ENCODE results near the gene CPA3. TPM values are rescaled to one million over a fixed set of nuclear protein-coding genes. Genes with fewer than 3 reads are reported as not detected.

CPA3 gene
- total RNA-seq, 1 experiment from 2014 or later = 0.08 TPM

DNA sequence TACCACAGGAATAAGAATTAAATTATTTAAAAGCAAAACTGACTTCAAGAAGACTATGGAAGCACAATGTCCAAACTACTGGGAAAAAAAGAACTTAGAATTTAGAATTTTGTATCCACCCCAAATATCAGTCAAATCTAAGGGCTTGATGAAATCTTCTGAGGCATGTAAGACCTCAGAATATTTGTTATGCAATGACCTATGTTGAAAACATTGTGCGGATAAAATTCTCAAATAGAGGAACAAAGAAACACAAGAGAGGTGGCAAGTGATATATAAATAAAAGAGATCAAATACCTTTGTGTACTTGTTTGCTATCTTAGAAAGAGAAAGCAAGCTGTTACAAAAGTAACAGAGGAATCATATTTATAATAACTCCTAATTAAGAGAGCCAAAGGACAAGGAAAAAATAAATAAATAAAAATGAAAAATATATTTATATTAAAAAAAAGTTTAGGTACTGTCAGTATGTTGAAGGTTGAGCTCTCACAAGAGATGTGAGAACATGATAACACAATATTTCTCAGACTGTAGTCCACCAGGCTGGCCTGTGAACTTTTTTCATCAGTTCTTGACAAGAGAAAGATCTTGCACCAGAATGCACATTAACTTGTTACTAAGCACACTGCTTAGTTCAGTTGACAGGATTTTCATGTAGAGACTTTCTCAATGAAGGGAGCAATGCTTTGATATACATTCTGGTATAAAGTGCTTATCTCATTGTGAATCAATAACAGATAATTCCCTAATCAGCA lies 50.0 kb downstream of the CPA3 start:
- Histone ChIP-seq H3K36me3 (no peaks in the 10 kb centered on the region), H3K4me1 (replicated peaks) (no peaks in the 10 kb centered on the region), H3K4me3 (no peak overlapping the region), H3K9me3 (replicated peaks) (no peaks in the 10 kb centered on the region), H3K27ac (no peak overlapping the region), H3K27me3 (replicated peaks) (no peaks in the 10 kb centered on the region)
- DNase-seq (ENCODE audit: low read depth in 1 of 2, low spot score in 2 of 2) = no peak

DNA sequence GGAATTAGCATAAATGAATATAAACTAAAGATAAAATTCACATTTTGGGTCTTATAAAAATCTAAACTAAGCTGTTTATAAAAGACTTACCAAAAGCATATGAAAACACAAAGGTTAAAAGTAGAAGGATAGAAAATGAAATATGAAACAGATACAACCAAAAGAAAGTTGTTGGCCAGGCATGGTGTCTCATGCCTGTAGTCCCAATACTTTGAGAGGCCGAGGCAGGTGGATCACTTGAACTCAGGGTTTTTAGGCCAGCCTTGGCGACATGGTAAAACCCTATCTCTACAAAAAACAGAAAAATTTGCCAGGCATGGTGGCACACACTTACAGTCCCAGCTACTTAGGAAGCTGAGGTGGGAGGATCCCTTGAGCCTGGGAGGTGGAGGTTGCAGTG lies 51.0 kb downstream of the CPA3 start:
- H3K4me3 ChIP-seq = no peak overlapping the region
- no peaks in the 10 kb centered on the region for H3K4me1 ChIP-seq (replicated peaks)
- H3K27me3 ChIP-seq (replicated peaks) = no peaks in the 10 kb centered on the region
- H3K36me3 ChIP-seq = no peaks in the 10 kb centered on the region
- H3K27ac ChIP-seq = no peak overlapping the region
- no peak for DNase-seq (ENCODE audit: low read depth in 1 of 2, low spot score in 2 of 2)
- H3K9me3 ChIP-seq (replicated peaks) = no peaks in the 10 kb centered on the region

DNA sequence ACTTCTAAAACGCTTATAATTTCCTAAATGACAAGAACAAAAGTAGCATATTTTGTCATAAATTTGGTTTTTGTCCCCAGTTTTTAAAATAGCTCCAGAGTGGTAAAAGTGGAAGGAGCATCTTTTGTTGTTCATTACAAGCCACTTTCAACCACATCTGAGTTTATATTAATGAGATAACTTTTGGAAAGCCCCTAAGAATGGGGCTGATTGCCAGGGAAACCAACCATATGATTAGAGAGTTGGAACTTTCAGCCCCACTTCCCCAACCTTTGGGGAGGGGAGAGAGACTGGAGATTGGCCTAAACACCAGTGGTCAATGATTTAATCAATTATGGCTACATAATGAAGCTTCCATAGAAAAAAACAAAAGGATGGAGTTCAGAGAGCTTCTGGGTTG lies 57.4 kb downstream of the CPA3 start:
- Histone ChIP-seq H3K36me3 (no peaks in the 10 kb centered on the region), H3K4me1 (replicated peaks) (peaks cover 13% of the 10 kb centered on the region), H3K27me3 (replicated peaks) (no peaks in the 10 kb centered on the region), H3K9me3 (replicated peaks) (no peaks in the 10 kb centered on the region), H3K4me3 (no peak overlapping the region), H3K27ac (no peak overlapping the region)
- no peak for DNase-seq (ENCODE audit: low read depth in 1 of 2, low spot score in 2 of 2)

DNA sequence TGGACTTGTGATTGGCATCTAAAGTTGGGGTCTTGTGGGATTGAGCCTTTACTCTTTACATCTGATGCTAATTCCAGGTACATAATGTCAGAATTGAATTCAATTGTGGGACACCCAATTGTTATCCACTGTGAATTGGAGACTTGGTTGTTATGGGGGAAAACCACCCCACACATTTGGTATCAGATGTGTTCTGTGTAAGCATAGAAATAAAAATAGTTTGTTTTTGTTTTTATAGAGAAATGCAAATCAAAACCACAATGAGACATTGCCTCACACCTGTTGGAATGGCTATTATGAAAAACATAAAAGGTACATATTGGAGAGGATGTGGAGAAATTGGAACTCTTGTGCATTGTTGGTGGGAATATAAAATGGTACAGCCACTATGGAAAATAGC lies 58.5 kb downstream of the CPA3 start:
- Histone ChIP-seq H3K27me3 (replicated peaks) (no peaks in the 10 kb centered on the region), H3K4me3 (no peak overlapping the region), H3K4me1 (replicated peaks) (peaks cover 13% of the 10 kb centered on the region), H3K9me3 (replicated peaks) (no peaks in the 10 kb centered on the region), H3K27ac (no peak overlapping the region), H3K36me3 (no peaks in the 10 kb centered on the region)
- no peak for DNase-seq (ENCODE audit: low read depth in 1 of 2, low spot score in 2 of 2)

DNA sequence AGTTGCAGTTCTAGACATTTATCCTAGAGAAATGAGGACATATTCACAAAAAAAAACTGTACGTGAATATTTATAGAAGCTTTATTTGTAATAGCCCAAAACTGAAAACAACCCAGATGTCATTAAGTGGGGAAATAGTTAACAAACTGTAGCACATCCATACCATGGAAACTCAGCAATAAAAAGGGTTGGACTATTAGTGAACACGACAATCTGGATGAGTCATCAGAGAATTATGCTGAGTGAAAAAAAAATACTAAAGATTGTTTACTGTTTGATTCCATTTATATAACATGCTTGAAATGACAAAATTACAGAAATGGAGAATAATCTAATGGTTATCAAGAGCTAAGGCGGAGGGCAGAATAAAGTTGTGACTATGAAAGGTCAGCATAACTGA lies 59.5 kb downstream of the CPA3 start:
- Histone ChIP-seq H3K27ac (peak overlapping the region; percentile 19; the same call in 1 of the 2 replicates), H3K36me3 (no peaks in the 10 kb centered on the region), H3K27me3 (replicated peaks) (no peaks in the 10 kb centered on the region), H3K9me3 (replicated peaks) (no peaks in the 10 kb centered on the region), H3K4me1 (replicated peaks) (peaks cover 13% of the 10 kb centered on the region), H3K4me3 (no peak overlapping the region)
- peak in 1 of 2 experiments; percentile 49 for DNase-seq (ENCODE audit: low read depth in 1 of 2, low spot score in 2 of 2)

DNA sequence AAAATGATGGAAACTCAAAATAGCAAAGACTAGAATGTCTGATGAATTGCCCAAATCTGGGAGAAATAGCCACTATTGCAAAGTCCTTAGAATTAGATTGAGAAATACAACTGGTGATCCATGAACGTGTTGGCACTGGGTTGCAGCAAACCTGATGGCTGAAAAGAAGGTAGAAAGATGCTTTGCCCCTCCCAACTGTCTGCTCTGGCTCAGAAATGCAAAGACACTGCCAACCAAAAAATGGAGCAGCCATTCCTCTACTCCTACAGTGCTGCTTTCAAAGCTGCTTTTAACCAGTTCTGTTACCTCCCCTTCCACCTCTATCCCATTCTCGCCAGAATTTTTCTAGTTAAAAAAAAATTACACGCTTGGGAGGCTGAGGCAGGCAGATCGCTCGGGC lies 60.7 kb downstream of the CPA3 start:
- H3K27me3 ChIP-seq (replicated peaks) = no peaks in the 10 kb centered on the region
- no peak overlapping the region for H3K4me3 ChIP-seq
- DNase-seq (ENCODE audit: low read depth in 1 of 2, low spot score in 2 of 2) = no peak
- peaks cover 17% of the 10 kb centered on the region for H3K4me1 ChIP-seq (replicated peaks)
- H3K36me3 ChIP-seq = no peaks in the 10 kb centered on the region
- no peaks in the 10 kb centered on the region for H3K9me3 ChIP-seq (replicated peaks)
- no peak overlapping the region for H3K27ac ChIP-seq

DNA sequence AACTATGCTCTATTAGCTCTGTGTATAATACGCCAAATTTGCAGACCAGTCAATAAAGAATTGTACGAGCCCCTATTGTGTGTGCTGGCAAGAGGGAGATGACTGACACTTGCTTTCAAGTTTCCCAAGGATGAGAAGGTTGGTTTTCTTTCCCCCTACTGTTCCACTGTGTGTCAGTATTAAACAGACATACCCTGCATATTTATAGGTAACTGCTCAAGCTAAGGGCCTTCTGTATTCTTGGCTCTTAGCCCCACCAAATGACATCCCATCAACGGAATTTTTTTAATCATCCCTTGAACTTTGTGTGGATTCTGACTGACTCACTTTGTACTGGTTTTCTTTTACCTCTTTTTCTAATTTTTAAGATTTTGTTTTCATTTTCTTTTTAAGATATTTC lies 65.7 kb downstream of the CPA3 start:
- no peak overlapping the region for H3K27ac ChIP-seq
- no peaks in the 10 kb centered on the region for H3K36me3 ChIP-seq
- H3K9me3 ChIP-seq (replicated peaks) = no peaks in the 10 kb centered on the region
- H3K4me3 ChIP-seq = no peak overlapping the region
- H3K27me3 ChIP-seq (replicated peaks) = no peaks in the 10 kb centered on the region
- DNase-seq (ENCODE audit: low read depth in 1 of 2, low spot score in 2 of 2) = peak in 1 of 2 experiments; percentile 30
- 0 out of 2 replicates have a peak, but pooled peaks cover 4% of the 10 kb centered on the region for H3K4me1 ChIP-seq (replicated peaks)

DNA sequence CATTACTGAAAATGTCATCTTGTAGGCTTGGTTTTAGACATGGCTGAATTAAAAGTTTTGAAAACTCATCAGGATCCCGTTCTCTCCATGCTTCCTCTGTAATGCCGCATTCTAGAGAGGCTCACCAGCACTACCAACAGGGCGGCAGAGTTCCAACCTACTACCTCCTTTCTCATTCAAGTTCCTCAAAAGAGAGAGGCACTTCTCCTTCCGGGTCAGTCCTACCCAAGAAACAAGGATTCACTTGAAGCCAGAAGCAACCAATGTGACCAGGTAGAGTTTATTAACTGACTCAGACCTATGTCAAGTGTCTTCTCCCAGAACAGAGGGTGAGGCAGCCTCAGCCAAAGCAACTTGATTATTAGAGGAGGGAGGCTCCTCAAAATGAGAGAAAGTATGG lies 66.5 kb downstream of the CPA3 start:
- Histone ChIP-seq H3K9me3 (replicated peaks) (no peaks in the 10 kb centered on the region), H3K27me3 (replicated peaks) (no peaks in the 10 kb centered on the region), H3K4me3 (no peak overlapping the region), H3K4me1 (replicated peaks) (0 out of 2 replicates have a peak, but pooled peaks cover 4% of the 10 kb centered on the region), H3K36me3 (no peaks in the 10 kb centered on the region), H3K27ac (no peak overlapping the region)
- DNase-seq (ENCODE audit: low read depth in 1 of 2, low spot score in 2 of 2) = no peak

DNA sequence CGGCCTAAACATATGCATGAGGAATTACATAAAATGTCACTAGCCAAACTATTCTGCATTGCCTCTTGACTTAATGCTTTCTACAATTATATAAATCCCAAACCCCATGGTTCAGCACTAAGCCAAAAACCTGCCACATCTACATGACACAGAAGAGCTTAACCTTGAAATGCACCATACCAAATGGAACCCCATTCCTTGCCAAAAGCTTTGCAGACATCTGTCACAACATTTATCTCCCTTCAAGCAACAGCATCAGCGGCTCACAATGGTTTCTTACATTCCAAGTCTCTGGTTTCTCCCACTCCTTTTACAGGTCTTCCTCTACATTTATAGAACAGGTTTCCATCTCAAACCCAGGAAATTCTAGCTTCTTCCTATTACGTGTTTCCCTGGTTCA lies 67.9 kb downstream of the CPA3 start:
- Histone ChIP-seq H3K4me1 (replicated peaks) (peaks cover 16% of the 10 kb centered on the region), H3K4me3 (no peak overlapping the region), H3K36me3 (no peaks in the 10 kb centered on the region), H3K9me3 (replicated peaks) (no peaks in the 10 kb centered on the region), H3K27ac (no peak overlapping the region), H3K27me3 (replicated peaks) (no peaks in the 10 kb centered on the region)
- DNase-seq (ENCODE audit: low read depth in 1 of 2, low spot score in 2 of 2) = no peak

DNA sequence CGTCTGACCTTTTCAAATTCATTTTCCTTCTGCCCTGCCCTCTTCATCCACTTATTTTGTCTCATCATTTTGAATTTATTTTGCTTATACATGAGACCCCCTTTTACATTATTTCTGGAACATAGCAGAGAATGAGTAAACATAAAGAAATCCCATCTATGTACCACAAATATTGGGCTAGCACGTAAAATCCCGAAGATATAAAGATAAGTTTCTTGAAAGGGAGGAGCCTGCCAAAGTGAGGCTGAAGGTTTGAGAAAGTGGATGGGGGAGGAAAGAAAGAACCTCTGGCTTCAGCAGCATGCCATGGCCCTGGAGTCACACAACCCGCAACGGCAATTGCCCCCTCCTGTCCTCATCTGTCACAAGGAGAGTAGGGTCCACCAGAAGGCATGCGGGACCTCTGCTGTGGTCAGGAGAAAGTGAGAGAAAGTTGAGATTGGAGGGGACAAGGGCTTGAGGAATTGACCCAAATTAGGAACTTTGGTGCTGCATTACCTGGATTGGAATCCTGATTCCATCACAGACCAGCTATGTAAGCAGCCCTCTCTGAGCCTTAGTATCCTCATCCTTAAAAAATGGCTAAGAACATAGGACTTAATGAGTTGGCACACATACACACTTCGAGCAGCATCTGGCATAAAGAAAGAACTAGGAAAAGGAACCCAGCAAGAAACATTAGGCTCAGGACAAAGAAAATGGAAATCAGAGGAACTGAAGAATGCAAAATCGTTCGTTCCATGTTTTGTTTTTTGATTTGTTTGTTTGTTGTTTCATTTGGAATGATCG lies 72.6 kb downstream of the CPA3 start:
- H3K27ac ChIP-seq = peak overlapping the region; percentile 30
- no peaks in the 10 kb centered on the region for H3K27me3 ChIP-seq (replicated peaks)
- H3K36me3 ChIP-seq = no peaks in the 10 kb centered on the region
- peaks cover 17% of the 10 kb centered on the region for H3K4me1 ChIP-seq (replicated peaks)
- DNase-seq (ENCODE audit: low read depth in 1 of 2, low spot score in 2 of 2) = peak; percentile 57 to 62
- H3K9me3 ChIP-seq (replicated peaks) = no peaks in the 10 kb centered on the region
- H3K4me3 ChIP-seq = no peak overlapping the region

DNA sequence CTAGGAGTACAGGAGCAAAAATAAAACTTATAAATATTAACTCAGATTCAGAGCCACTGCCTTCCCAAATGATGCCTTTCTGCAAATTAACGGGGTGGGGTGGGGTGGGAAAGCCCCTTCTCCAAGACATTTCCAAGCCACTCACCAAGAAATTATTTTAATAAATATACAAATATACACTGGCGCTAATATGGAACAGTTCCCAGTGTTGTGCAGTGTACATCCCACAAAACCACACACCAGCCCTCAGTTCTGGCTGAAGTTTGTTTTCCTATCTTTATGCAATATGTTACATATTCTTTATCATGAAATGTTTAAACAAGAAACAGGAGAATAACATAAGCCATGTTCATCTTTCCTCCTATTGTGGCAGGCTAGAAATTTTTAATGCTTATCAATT lies 73.2 kb downstream of the CPA3 start:
- no peak for DNase-seq (ENCODE audit: low read depth in 1 of 2, low spot score in 2 of 2)
- Histone ChIP-seq H3K27me3 (replicated peaks) (no peaks in the 10 kb centered on the region), H3K27ac (no peak overlapping the region), H3K9me3 (replicated peaks) (no peaks in the 10 kb centered on the region), H3K4me3 (no peak overlapping the region), H3K36me3 (no peaks in the 10 kb centered on the region), H3K4me1 (replicated peaks) (peaks cover 23% of the 10 kb centered on the region)

DNA sequence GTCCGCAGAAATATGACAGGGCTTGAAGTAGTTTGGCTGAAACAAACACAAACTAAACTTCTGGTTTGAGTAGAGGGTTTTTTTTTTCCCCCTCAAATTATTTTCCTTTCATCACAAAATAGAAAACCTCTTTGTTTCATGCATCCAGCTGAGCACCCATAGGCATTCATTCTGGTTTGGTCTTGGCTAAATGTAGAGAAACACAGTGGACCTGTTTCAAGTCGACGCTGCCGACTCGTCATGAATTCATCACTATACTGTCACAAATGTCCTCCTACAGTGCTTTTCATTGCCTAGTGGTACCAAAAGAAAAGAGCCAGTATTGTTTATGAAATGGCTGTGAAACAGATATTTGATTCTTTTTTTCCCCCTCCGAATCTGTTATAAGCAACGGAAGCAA lies 73.8 kb downstream of the CPA3 start:
- no peaks in the 10 kb centered on the region for H3K27me3 ChIP-seq (replicated peaks)
- peaks cover 27% of the 10 kb centered on the region for H3K4me1 ChIP-seq (replicated peaks)
- no peak for DNase-seq (ENCODE audit: low read depth in 1 of 2, low spot score in 2 of 2)
- no peak overlapping the region for H3K27ac ChIP-seq
- no peaks in the 10 kb centered on the region for H3K36me3 ChIP-seq
- H3K4me3 ChIP-seq = no peak overlapping the region
- no peaks in the 10 kb centered on the region for H3K9me3 ChIP-seq (replicated peaks)

DNA sequence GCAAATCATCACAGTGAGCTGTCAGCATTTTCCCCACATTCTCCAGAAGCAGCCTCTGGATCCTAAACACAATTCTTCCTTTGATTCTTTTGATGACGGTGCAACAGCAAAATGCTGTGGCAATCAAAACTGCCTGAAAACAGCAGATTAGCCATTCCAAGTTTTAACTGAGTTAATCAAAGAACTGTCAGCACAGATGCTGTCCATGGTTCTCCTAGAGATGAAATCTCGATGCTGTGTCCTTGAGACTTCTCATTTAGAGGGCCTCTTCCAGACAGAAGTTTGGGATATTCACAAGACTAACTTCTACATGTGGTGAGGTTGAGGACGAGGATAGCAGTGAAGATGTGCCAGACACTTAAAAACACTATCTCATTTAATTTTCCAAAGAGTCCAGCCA lies 75.9 kb downstream of the CPA3 start:
- H3K36me3 ChIP-seq = no peaks in the 10 kb centered on the region
- H3K27ac ChIP-seq = no peak overlapping the region
- no peak for DNase-seq (ENCODE audit: low read depth in 1 of 2, low spot score in 2 of 2)
- no peaks in the 10 kb centered on the region for H3K27me3 ChIP-seq (replicated peaks)
- no peaks in the 10 kb centered on the region for H3K9me3 ChIP-seq (replicated peaks)
- no peak overlapping the region for H3K4me3 ChIP-seq
- peaks cover 27% of the 10 kb centered on the region for H3K4me1 ChIP-seq (replicated peaks)

DNA sequence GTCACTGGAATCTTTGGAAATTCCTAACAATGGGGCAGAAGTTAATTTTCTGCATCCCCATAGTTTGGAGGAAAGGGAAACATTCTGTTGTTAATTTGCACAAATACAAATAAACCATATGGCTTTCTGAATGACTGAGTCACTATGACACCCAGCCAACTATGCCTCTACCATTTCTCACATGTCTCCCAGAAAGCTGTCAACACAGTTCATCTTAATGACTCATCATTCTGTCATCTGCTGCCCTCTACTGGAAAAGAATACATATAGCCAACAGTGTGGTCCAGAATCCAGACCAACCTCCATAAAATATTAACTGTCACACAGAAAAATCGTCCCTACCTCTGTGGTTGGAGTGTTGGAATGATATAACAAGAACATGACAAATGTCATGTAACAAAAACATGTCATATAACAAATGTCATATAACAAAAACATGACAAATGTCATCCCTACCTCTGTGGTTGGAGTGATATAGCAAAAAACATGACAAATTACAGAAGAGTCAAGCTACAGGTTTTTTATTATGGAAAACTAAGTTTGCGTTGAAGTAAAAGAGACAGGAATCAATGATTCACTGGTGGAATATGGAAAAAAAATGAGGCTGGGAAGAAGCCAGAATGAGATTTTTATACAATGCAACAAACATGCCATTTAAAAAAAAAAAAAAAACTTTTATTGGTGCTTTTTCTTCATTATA lies 78.6 kb downstream of the CPA3 start:
- H3K36me3 ChIP-seq = no peaks in the 10 kb centered on the region
- H3K4me1 ChIP-seq (replicated peaks) = peaks cover 13% of the 10 kb centered on the region
- peak; percentile 74 to 89 for DNase-seq (ENCODE audit: low read depth in 1 of 2, low spot score in 2 of 2)
- no peaks in the 10 kb centered on the region for H3K9me3 ChIP-seq (replicated peaks)
- no peaks in the 10 kb centered on the region for H3K27me3 ChIP-seq (replicated peaks)
- no peak overlapping the region for H3K27ac ChIP-seq
- no peak overlapping the region for H3K4me3 ChIP-seq
